ENCODE data around the gene TMEM259.

TMEM259 gene

GRCh38 chr19:1004204-1004802 lies 16.6 kb downstream of the TMEM259 start:
- no peak for DNase-seq (ENCODE audit: low read depth in 2 of 2)

DNA sequence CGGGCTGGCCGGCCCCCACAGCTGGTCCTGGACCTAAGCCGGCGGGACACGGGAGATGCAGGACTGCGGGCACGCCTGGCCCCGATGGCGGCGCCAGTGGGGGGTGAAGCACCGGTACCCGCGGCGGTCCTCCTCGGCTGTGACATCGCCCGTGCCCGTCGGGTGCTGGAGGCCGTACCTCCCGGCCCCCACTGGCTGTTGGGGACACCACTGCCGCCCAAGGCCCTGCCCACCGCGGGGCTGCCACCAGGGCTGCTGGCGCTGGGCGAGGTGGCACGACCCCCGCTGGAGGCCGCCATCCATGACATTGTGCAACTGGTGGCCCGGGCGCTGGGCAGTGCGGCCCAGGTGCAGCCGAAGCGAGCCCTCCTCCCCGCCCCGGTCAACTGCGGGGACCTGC lies 17.6 kb downstream of the TMEM259 start:
- DNase-seq (ENCODE audit: low read depth in 2 of 2): no peak

DNA sequence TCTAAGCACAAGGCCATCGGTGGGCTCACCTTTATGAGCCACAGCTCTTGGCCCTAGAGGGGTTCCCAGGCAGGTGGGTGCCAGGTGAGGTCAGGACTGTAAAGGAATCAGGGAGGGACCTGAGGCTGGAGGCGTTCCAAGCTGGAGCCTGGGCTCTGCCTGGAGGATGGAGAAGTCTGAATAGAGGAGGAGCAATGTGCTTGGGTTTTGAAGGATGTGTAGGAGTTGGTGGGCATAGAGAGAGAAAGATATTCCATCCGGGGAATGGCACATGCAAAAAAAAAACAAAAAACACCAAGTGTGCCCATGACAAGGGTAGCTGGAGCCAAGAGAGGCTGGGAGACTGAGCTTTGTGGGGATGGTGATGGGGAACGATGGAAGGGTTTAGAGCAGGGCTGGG lies 18.3 kb downstream of the TMEM259 start:
- no peak for DNase-seq (ENCODE audit: low read depth in 2 of 2)

DNA sequence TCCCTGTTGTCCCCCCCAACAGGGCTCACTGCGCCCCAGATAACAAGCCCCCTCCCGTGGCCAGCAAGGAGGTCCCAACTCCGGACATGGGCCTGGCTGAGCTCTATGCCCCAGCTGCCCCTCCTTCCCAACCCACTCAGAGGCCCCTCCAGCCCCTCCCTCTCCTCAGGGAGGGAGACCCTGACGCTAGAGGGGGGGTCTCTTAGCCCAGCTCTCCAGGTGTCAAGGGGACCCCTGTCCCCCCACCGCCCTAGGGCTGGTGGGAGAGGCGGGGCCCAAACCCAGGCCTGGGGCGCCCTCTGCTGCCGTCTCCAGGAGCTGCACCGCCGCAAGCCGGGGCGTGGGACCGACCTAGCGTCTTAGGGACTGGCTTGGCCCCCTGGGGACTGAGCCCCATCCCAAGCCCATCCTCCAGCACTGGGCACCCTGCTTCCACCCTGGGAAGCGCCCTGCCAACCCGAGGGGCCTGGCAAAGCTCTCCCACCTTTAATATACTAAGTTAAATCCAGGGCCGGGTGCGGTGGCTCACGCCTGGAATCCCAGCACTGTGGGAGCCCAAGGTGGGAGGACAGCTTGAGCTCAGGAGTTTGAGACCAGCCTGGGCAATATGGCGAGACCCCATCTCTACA lies 19.3 kb downstream of the TMEM259 start:
- peak in 1 of 2 donors; percentile 65 for DNase-seq (ENCODE audit: low read depth in 2 of 2)

GRCh38 chr19:1000591-1001537 lies 20.1 kb downstream of the TMEM259 start:
- no peak for DNase-seq (ENCODE audit: low read depth in 2 of 2)

- DNase-seq (ENCODE audit: low read depth in 2 of 2): peak; percentile 43 to 77
Observed at GRCh38 chr19:1000095-1000494, 20.8 kb downstream of the TMEM259 start, which contains the start of gene GRIN3B. Gene GRIN3B (plus strand): TSS chr19:1000419. CDS start chr19:1000438, 19 bp downstream.

DNA sequence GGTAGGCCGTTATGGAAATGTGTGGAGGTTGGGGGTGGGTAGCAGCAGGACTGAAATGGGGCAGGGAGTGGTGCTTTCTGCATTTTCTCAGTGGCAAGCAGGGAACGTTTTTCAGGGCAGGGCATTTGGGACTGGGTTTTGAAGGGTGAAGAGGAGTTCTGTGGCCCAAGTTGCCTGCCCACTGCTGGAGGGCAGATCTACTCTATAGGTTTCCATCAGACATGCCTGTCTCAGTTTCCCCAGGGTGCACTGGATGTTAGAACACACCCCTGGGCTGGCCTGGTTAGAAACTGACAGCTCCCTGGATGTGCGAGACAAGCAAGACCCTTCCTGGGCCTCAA lies 21.6 kb downstream of the TMEM259 start:
- DNase-seq (ENCODE audit: low read depth in 2 of 2): no peak

GRCh38 chr19:998064-998463 lies 22.9 kb downstream of the TMEM259 start:
- DNase-seq (ENCODE audit: low read depth in 2 of 2): no peak

- DNase-seq (ENCODE audit: low read depth in 2 of 2): peak; percentile 36 to 60
Observed at GRCh38 chr19:996051-996838, 24.7 kb downstream of the TMEM259 start.

- no peak for DNase-seq (ENCODE audit: low read depth in 2 of 2)
Observed at GRCh38 chr19:995051-995827, 25.7 kb downstream of the TMEM259 start.

DNA sequence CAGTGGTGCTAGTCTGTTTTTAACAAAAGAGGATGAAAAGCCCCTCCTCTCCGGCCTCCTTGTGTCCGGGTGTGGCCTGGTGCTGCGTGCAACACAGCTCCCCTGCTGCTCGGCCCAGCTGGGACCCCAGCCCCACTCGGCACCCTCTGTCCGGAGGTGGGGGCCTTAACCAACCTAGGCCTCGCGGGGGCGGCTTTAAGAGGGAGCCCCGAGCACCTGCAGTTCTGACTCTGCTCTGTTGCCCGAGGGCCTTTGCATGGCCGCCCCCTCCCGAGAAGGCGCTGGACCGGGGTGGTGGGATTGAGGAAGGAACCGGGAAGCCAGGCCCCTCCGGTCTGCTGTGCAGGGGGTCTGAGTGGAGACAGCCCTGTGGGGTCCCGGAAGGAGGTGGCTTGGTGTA lies 26.4 kb downstream of the TMEM259 start:
- DNase-seq (ENCODE audit: low read depth in 2 of 2): no peak

GRCh38 chr19:993831-994393 lies 27.0 kb downstream of the TMEM259 start:
- DNase-seq (ENCODE audit: low read depth in 2 of 2): no peak

DNA sequence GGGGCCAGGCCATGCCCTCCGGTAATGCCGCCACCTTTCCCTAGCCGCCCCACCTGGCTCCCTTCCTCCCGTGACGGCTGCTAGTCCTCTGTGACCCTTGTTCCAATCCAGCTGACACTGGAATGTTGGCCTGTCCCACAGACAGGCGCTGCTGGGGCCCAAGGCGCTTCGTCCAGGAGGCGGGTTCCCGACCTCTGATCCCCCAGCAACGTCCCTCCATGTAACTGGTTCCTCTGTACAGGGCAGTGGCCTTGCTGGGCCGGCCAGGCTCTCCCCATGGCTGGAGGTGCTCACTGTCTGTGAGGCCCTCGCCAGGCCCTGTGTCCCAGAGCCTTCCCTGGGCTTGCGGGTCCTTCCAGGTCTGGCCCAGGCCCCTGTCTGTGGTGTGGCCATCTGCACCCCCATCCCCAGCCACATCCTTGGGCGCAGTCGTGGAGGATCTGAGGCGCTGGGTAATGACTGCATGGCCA lies 27.5 kb downstream of the TMEM259 start:
- no peak for DNase-seq (ENCODE audit: low read depth in 2 of 2)

GRCh38 chr19:992670-993055 lies 28.3 kb downstream of the TMEM259 start:
- no peak for DNase-seq (ENCODE audit: low read depth in 2 of 2)

DNA sequence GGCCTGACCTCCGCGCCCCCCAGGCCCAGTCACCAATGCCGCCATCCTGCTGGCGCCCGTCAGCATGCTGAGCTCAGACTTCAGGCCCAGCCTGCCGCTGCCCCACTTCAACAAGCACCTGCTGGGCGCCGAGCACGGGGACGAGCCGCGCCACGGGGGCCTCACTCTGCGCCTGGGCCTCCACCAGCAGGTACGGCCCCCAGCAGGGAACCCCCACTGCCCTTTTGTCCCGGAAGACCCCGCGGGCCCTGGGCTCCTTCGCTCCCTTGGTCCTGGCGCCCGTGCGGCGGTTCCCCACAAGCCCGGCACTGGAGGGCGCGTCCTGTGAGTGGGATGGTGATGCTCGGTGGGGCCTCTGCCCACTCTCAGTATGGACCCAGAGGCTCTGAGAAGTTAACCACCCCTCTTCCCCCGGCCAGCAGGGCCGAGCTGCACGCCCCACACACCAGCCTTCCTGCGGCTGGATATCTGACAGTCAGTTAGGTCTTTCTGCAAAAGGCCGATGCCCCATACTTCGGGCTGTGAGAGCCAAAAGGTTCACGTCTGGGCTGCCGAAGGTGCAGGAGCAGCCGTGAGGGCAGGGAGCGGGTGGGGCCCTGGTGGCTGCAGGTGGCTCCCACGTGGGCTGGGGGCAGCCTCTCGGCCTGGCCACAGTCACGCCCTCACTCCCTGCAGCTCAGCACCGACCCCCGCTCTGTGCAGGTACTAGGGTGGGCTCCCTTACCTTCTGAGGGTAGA lies 28.8 kb downstream of the TMEM259 start:
- no peak for DNase-seq (ENCODE audit: low read depth in 2 of 2)

GRCh38 chr19:991174-991931 lies 29.6 kb downstream of the TMEM259 start:
- DNase-seq (ENCODE audit: low read depth in 2 of 2): peak; percentile 75 to 88

DNA sequence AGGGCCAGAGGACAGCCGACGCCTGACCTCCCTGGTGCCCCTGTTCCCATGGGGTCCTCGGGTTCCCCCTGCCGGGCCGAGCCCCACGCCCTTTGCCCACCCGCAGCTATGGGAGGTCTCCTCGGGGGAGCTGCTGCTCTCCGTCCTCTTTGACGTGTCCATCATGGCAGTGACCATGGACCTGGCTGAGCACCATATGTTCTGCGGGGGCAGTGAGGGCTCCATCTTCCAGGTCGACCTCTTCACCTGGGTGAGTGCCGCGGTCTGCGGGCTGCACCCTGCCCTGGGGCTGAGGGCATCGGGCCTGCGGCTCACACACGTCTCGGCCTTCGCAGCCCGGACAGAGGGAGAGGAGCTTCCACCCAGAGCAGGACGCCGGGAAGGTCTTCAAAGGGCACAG lies 30.2 kb downstream of the TMEM259 start:
- no peak for DNase-seq (ENCODE audit: low read depth in 2 of 2)

DNA sequence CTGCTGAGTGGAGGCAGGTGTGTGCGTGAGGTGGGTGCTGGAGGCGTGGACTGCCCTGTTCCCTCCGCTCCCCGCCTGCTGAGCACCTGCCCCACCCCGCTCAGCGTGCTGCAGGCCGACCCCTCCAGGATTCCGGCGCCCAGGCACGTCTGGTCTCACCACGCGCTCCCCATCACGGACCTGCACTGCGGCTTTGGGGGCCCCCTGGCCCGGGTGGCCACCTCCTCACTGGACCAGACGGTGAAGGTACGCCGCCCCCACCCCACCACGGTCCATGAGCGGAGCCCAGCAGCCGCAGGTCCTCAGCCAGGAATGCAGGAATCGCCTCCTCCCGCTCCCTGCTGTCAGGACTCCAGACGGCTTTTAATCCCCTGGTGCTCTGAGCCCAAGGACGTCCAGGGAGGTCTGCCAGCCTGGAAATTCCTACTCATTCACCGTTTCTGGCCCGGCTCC lies 30.8 kb downstream of the TMEM259 start:
- DNase-seq (ENCODE audit: low read depth in 2 of 2): no peak

Measured in stimulated activated CD4-positive, alpha-beta T cell treated with anti-CD3 and anti-CD28 coated beads, Interleukin-15, amount 100 ng/mL, for 48 hours (primary cell).